ENCODE data around the gene ADAMTS5. TPM values are rescaled to one million over a fixed set of nuclear protein-coding genes. Genes with fewer than 3 reads are reported as not detected.

The ADAMTS5 gene
- total and polyA plus RNA-seq, 2 of the 8 experiments (the other 6 are each of a cell fraction or from before 2014, with no cell fraction given), result 0.20 to 1.1 TPM

GRCh38 chr21:26983576-26983975 lies 16.7 kb upstream of the ADAMTS5 start:
- H3K23ac ChIP-seq (ENCODE audit: insufficient read length), result no peak overlapping the region
- H4K8ac ChIP-seq (ENCODE audit: extremely low read depth, insufficient read depth, low read length), result no peak overlapping the region
- ChIA-PET POLR2A (ENCODE audit: partially characterized antibody) (interaction anchor here (1.1 kb wide), 1 partner anchor 139 kb away, joined by 3 read pairs; no protein-coding TSS in a partner anchor), CTCF (ENCODE audit: partially characterized antibody) (interaction anchor here (0.6 to 1.0 kb wide), 3 partner anchors 12 to 81 kb away, joined by 3 to 6 read pairs (median 3); no protein-coding TSS in a partner anchor)
- no peak overlapping the region for H3K18ac ChIP-seq (ENCODE audit: extremely low read depth, low read length)
- no peak for TF ChIP-seq RFX5 (IDR thresholded peaks at IDR 0.05; ENCODE audit: borderline replicate concordance, low read depth, low read length)
- no peak for TF ChIP-seq EP300 (IDR thresholded peaks at IDR 0.05; ENCODE audit: borderline replicate concordance in 1 of 2, low read depth in 2 of 2, low read length in 2 of 2)
- no peak for TF ChIP-seq HDAC2 (IDR thresholded peaks at IDR 0.05; ENCODE audit: borderline replicate concordance in 1 of 2, low read depth in 2 of 2, low read length in 2 of 2)
- no peak for TF ChIP-seq POLR2A (IDR thresholded peaks at IDR 0.05; ENCODE audit: control extremely low read depth in 1 of 2, low read depth in 2 of 2, low read length in 2 of 2)
- no peak for TF ChIP-seq POU5F1 (IDR thresholded peaks at IDR 0.05; ENCODE audit: low read depth, low read length)
- TF ChIP-seq CTBP2 (IDR thresholded peaks at IDR 0.05; ENCODE audit: borderline replicate concordance, insufficient read depth, insufficient read length, low read length), result no peak
- H3K79me2 ChIP-seq (ENCODE audit: control insufficient read depth in 1 of 2, insufficient read depth in 2 of 2, low read length in 2 of 2), result no peaks in the 10 kb centered on the region
- no peak overlapping the region for H2BK5ac ChIP-seq (ENCODE audit: low read depth, low read length)
- no peak overlapping the region for H2BK12ac ChIP-seq (ENCODE audit: low read depth, low read length)
- no peaks in the 10 kb centered on the region for H3K23me2 ChIP-seq (ENCODE audit: low read depth, low read length)
- WGBS, 2 experiments (ENCODE audit: extremely low coverage in 1 of 2, insufficient coverage in 1 of 2, insufficient read length in 1 of 2, insufficient replicate concordance in 2 of 2, low coverage in 1 of 2, low lambda C conversion rate in 2 of 2, missing lambda C conversion rate in 1 of 2), result 89% methylated on average over 5 of the region's 5 CpGs; no CpG with 5 or more reads in 1 of the 2 experiments
- no peak overlapping the region for H3K14ac ChIP-seq (ENCODE audit: insufficient read length)
- no peak overlapping the region for H3K4ac ChIP-seq (replicated peaks; ENCODE audit: insufficient read length, low read depth, low read length)
- no peak overlapping the region for H2AK5ac ChIP-seq (ENCODE audit: low read depth, low read length)
- no peak overlapping the region for H3K4me3 ChIP-seq (ENCODE audit: extremely low read depth in 1 of 4, insufficient read depth in 2 of 4, low read depth in 3 of 4, low read length in 4 of 4)
- H2BK120ac ChIP-seq (replicated peaks; ENCODE audit: low read depth, low read length), result no peak overlapping the region
- no peaks in the 10 kb centered on the region; a peak in 1 of 8 replicates for H3K36me3 ChIP-seq (ENCODE audit: control insufficient read depth in 2 of 4, insufficient read depth in 4 of 4, low read length in 3 of 4)
- H2BK15ac ChIP-seq (ENCODE audit: low read length), result no peak overlapping the region
- H3K27me3 ChIP-seq (replicated peaks in 1 of 4; ENCODE audit: control insufficient read depth in 3 of 4, extremely low read depth in 1 of 4, insufficient read depth in 3 of 4, low read length in 3 of 4), result no peaks in the 10 kb centered on the region
- no peak overlapping the region for H3K4me2 ChIP-seq (ENCODE audit: insufficient read depth in 1 of 2, low read depth in 2 of 2, low read length in 2 of 2)
- H3K79me1 ChIP-seq (ENCODE audit: low read depth, low read length), result no peaks in the 10 kb centered on the region
- no peak overlapping the region for H2AFZ ChIP-seq (ENCODE audit: low read length)
- no peak for FAIRE-seq
- DNase-seq (ENCODE audit: low read depth in 1 of 2, low spot score in 2 of 2), result no peak
- no peak overlapping the region for H4K91ac ChIP-seq (replicated peaks; ENCODE audit: insufficient read length, low read length)
- H3K4me1 ChIP-seq (replicated peaks in 1 of 4; ENCODE audit: control insufficient read depth in 3 of 4, insufficient read depth in 4 of 4, low read length in 3 of 4), result no peaks in the 10 kb centered on the region
- no peaks in the 10 kb centered on the region; a peak in 1 of 4 replicates for H3K9me3 ChIP-seq (ENCODE audit: insufficient read depth in 2 of 2, low read depth in 1 of 2, low read length in 1 of 2)
- H3K9ac ChIP-seq (replicated peaks in 1 of 4; ENCODE audit: extremely low read depth in 1 of 4, low read depth in 3 of 4, low read length in 3 of 4), result no peak overlapping the region
- no peaks in the 10 kb centered on the region for H4K20me1 ChIP-seq (replicated peaks in 1 of 2; ENCODE audit: control insufficient read depth in 1 of 2, insufficient read depth in 2 of 2, low read length in 2 of 2)
- H4K5ac ChIP-seq (ENCODE audit: insufficient read length, low read depth, low read length), result no peak overlapping the region
- H3K27ac ChIP-seq (ENCODE audit: low read depth, low read length), result no peak overlapping the region
- no peak overlapping the region for H3K56ac ChIP-seq (replicated peaks; ENCODE audit: insufficient read length, low read depth, low read length)
- H2BK20ac ChIP-seq (ENCODE audit: low read length), result no peak overlapping the region

All from H1 (cell line).